Keratinocyte (primary cell): ENCODE measurements around the gene DMD.

Experiments used
- EZH2 ChIP-seq: IDR thresholded peaks from one replicate; pipeline ENCODE4 v1.6.1; 2012; ENCODE audit warnings: inconsistent platforms, mild to moderate bottlenecking, low read length, moderate library complexity
- TF ChIP-seq, protein P1 (sequence below), 3 experiments: IDR thresholded peaks in 1 of 3; conservative IDR thresholded peaks in 1 of 3; optimal IDR thresholded peaks in 1 of 3; 2 replicates in 2 of 3; 3 replicates in 1 of 3; pipeline versions ENCODE3 to v1.5.1; 2011; ENCODE audit warnings: low read length in 3 of 3, mild to moderate bottlenecking in 3 of 3, moderate library complexity in 2 of 3, control low read depth in 1 of 3, inconsistent platforms in 1 of 3; ENCODE audit not compliant: insufficient read depth in 2 of 3; ENCODE audit errors: extremely low read depth in 1 of 3

DNA sequence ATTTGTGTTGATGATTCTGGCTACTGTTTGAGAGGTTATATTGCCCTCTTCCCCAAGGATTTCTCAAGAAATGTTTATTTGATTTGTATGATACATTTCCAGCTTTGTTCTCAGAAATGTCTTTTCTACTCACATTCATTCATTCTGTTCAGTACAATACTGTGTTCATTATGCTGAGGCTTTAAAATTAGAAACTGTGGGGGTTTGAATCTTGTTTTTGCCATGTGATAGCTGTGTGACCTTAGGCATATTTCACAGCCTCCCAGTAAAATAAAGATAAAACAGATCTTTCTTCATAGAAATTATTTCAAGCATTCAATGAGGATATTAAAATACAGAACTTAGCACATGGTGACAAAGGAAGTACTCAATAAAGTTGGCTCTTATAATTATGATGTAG lies 123.9 kb downstream of the DMD start:
- TF ChIP-seq EZH2 = no peak
- TF ChIP-seq, protein P1, sequence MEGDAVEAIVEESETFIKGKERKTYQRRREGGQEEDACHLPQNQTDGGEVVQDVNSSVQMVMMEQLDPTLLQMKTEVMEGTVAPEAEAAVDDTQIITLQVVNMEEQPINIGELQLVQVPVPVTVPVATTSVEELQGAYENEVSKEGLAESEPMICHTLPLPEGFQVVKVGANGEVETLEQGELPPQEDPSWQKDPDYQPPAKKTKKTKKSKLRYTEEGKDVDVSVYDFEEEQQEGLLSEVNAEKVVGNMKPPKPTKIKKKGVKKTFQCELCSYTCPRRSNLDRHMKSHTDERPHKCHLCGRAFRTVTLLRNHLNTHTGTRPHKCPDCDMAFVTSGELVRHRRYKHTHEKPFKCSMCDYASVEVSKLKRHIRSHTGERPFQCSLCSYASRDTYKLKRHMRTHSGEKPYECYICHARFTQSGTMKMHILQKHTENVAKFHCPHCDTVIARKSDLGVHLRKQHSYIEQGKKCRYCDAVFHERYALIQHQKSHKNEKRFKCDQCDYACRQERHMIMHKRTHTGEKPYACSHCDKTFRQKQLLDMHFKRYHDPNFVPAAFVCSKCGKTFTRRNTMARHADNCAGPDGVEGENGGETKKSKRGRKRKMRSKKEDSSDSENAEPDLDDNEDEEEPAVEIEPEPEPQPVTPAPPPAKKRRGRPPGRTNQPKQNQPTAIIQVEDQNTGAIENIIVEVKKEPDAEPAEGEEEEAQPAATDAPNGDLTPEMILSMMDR (optimal IDR thresholded peaks at IDR 0.05 in 1 of 3, IDR thresholded peaks at IDR 0.05 in 1 of 3, conservative IDR thresholded peaks at IDR 0.05 in 1 of 3; ENCODE audit: extremely low read depth in 1 of 3, insufficient read depth in 2 of 3, low read length in 3 of 3) = no peak
